GM12878 (cell line): Measurements from ENCODE around the gene SMG6. TPM values are rescaled to one million over a fixed set of nuclear protein-coding genes. Genes with fewer than 3 reads are reported as not detected.

Experiments used
- ATAC-seq: fragments of 200-7000 bp; cut with Tn5 transposase; 3 replicates; pipeline ENCODE4 v1.9.1; 2020; ENCODE audit warnings: mild to moderate bottlenecking, moderate library complexity
- BruUV-seq: library from RNA; stranded (reverse); fragments of 400-500 nt; replicated peaks from 2 replicates; lab custom pipeline; 2021; lab: Mats Ljungman, UMichigan
- CTCF ChIA-PET: fragments of 300-600 bp; sonication (Branson Sonifier 250); formaldehyde crosslinking; extraction: SDS; loops from one replicate; lab custom pipeline; 2021; ENCODE audit warnings: inconsistent platforms; lab: Yijun Ruan, JAX
- POLR2A ChIA-PET: fragments of 350-600 bp; formaldehyde crosslinking; extraction: SDS; loops from one replicate; lab custom pipeline; 2021; ENCODE audit warnings: inconsistent platforms; lab: Charles Lee
- RAD21 ChIA-PET: fragments of 300-600 bp; sonication (Branson Sonifier 250); formaldehyde crosslinking; loops from one replicate; lab custom pipeline; 2023; ENCODE audit warnings: antibody characterized with exemption; ENCODE audit not compliant: unreplicated experiment; lab: Charles Lee
- SMC1A ChIA-PET: fragments of 300-600 bp; sonication (Branson Sonifier 250); formaldehyde crosslinking; loops from one replicate; lab custom pipeline; 2023; ENCODE audit not compliant: unreplicated experiment, uncharacterized antibody; lab: Charles Lee
- DNase-seq: peaks from one replicate; pipeline ENCODE4 v3.0.0-alpha.2; 2011; ENCODE audit warnings: low read depth, low spot score
- FAIRE-seq: peaks from 3 replicates; lab custom pipeline; 2011; peaks lifted over from hg19 to GRCh38; lab: Jason Lieb, UNC
- H2AFZ ChIP-seq: 2 replicates; pipeline ENCODE4 v1.6.0; 2011; ENCODE audit warnings: low read depth, low read length, control low read depth; ENCODE audit not compliant: control insufficient read depth
- H3K27ac ChIP-seq: 2 replicates; pipeline ENCODE4 v1.5.1; 2011; ENCODE audit warnings: control low read depth; ENCODE audit not compliant: control insufficient read depth, insufficient read depth
- H3K27me3 ChIP-seq, 2 experiments: replicated peaks in 1 of 2; 2 replicates each; pipeline versions ENCODE4 v1.6.0 to v1.6.1; 2011; ENCODE audit warnings: low read length in 1 of 2; ENCODE audit not compliant: control insufficient read depth in 2 of 2, insufficient read depth in 2 of 2
- H3K36me3 ChIP-seq, 2 experiments: 2 replicates each; pipeline ENCODE4 v1.5.1; 2011; ENCODE audit warnings: low read length in 1 of 2; ENCODE audit not compliant: control insufficient read depth in 2 of 2, insufficient read depth in 2 of 2
- H3K4me1 ChIP-seq: 2 replicates; pipeline ENCODE4 v1.6.1; 2011; ENCODE audit warnings: mild to moderate bottlenecking, low read length, moderate library complexity, mixed read lengths; ENCODE audit not compliant: control insufficient read depth, insufficient read depth
- H3K4me2 ChIP-seq: 2 replicates; pipeline ENCODE4 v1.6.0; 2011; ENCODE audit warnings: control low read depth; ENCODE audit not compliant: control insufficient read depth, insufficient read depth
- H3K4me3 ChIP-seq: fragments of 200-600 bp; sonication (generic); 2 replicates; pipeline ENCODE4 v1.5.1; 2016
- H3K79me2 ChIP-seq: 2 replicates; pipeline ENCODE4 v1.6.0; 2011; ENCODE audit warnings: low read length; ENCODE audit not compliant: control insufficient read depth, insufficient read depth
- H3K9ac ChIP-seq: 2 replicates; pipeline ENCODE4 v1.8.0; 2011; ENCODE audit warnings: low read length, control low read depth, mixed read lengths; ENCODE audit not compliant: control insufficient read depth, insufficient read depth
- H3K9me3 ChIP-seq: replicated peaks from 3 replicates; pipeline ENCODE4 v1.5.1; 2011; ENCODE audit warnings: mild to moderate bottlenecking, low read length; ENCODE audit not compliant: control insufficient read depth, insufficient read depth
- H4K20me1 ChIP-seq: 2 replicates; pipeline ENCODE4 v1.6.0; 2011; ENCODE audit not compliant: control insufficient read depth, insufficient read depth
- ESRRA ChIP-seq: IDR thresholded peaks from 2 replicates; pipeline ENCODE4 v1.6.1; 2012; ENCODE audit warnings: mild to moderate bottlenecking, low read length, improper control_type of control experiment
- ETV6 ChIP-seq, 2 experiments: fragments of 450-650 bp in 1 of 2; IDR thresholded peaks in 1 of 2; conservative IDR thresholded peaks in 1 of 2; 2 replicates each; pipeline ENCODE4 v1.6.1; 2014; ENCODE audit warnings: antibody characterized with exemption in 1 of 2, borderline replicate concordance in 1 of 2, low read depth in 1 of 2, mild to moderate bottlenecking in 1 of 2, moderate library complexity in 1 of 2
- MTA3 ChIP-seq: IDR thresholded peaks from 2 replicates; pipeline ENCODE4 v1.6.1; 2012; ENCODE audit warnings: low read length, inconsistent platforms, borderline replicate concordance
- NFIC ChIP-seq: IDR thresholded peaks from 2 replicates; pipeline ENCODE4 v1.6.1; 2012; ENCODE audit warnings: low read depth, mild to moderate bottlenecking, inconsistent platforms, low read length, moderate library complexity
- RAD21 ChIP-seq: IDR thresholded peaks from 2 replicates; pipeline ENCODE4 v1.6.1; 2011; ENCODE audit warnings: mild to moderate bottlenecking, low read depth, low read length, moderate library complexity; ENCODE audit not compliant: insufficient read depth
- SMAD5 ChIP-seq: IDR thresholded peaks from 2 replicates; pipeline ENCODE4 v1.6.1; 2016; ENCODE audit warnings: antibody characterized with exemption, low read depth
- SMARCA5 ChIP-seq: fragments of 450-650 bp; IDR thresholded peaks from 2 replicates; pipeline ENCODE4 v1.6.1; 2017; ENCODE audit warnings: mild to moderate bottlenecking
- TAF1 ChIP-seq: IDR thresholded peaks from 2 replicates; pipeline ENCODE4 v1.6.1; 2011; ENCODE audit warnings: mild to moderate bottlenecking, low read depth, low read length, borderline replicate concordance
- YBX1 ChIP-seq: fragments of 450-650 bp; IDR thresholded peaks from 2 replicates; pipeline ENCODE4 v1.6.1; 2016; ENCODE audit warnings: antibody characterized with exemption
- ZNF207 ChIP-seq: fragments of 450-650 bp; IDR thresholded peaks from 2 replicates; pipeline ENCODE4 v1.6.1; 2014; ENCODE audit warnings: antibody characterized with exemption, mild to moderate bottlenecking, borderline replicate concordance
- WGBS: methylation state at CpG from one replicate; pipeline ENCODE4 v1.1.6; 2016; ENCODE audit warnings: low lambda C conversion rate; ENCODE audit not compliant: insufficient replicate concordance, insufficient coverage; ENCODE audit errors: missing lambda C conversion rate; 5-methylcytosine and 5-hydroxymethylcytosine counted together
- in situ Hi-C: fragments of 300-500 bp; cut with MboI; formaldehyde crosslinking; loops from 9 replicates; pipeline ENCODE4 v1.14.3; 2018; ENCODE audit warnings: mixed read lengths
- intact Hi-C: fragments of 100-400 bp; cut with micrococcal nuclease; formaldehyde crosslinking; loops from one replicate; pipeline ENCODE4 v1.14.2; 2022; ENCODE audit not compliant: unreplicated experiment
- polyA plus RNA-seq, 11 experiments: library from polyadenylated mRNA; depleted of rRNA in 4 of 11; unstranded in 6 of 11; stranded (reverse) in 5 of 11; fragments of >200 nt; fragmentation: Nextera tagmentation in 4 of 11; fragmentation: Illumina TruSeq in 1 of 11; extraction: Ambion mirVana in 4 of 11; extraction: Trizol in 1 of 11; gene quantifications; 1 replicate in 1 of 11; 2 replicates in 10 of 11; pipeline versions ENCODE4 v1.2.1 to v1.2.3, GENCODE V29; 2011 to 2016; ENCODE audit warnings: inconsistent platforms in 2 of 11, missing spikeins in 2 of 11, low read depth in 1 of 11
- total RNA-seq, 4 experiments: library from RNA; depleted of rRNA in 3 of 4; stranded (reverse); fragments of >200 nt in 3 of 4; fragmentation: Illumina TruSeq in 1 of 4; extraction: Trizol in 1 of 4; gene quantifications; 2 replicates each; pipeline versions ENCODE4 v1.2.1 to v1.2.3, GENCODE V29; 2013 to 2021
- TF ChIP-seq, protein P1 (sequence below): fragments of 450-650 bp; IDR thresholded peaks from 2 replicates; pipeline ENCODE4 v1.6.1; 2018; ENCODE audit warnings: borderline replicate concordance, mild to moderate bottlenecking; ENCODE audit not compliant: partially characterized antibody
- TF ChIP-seq, protein P2 (sequence below): fragments of 150-350 bp; IDR thresholded peaks from 2 replicates; pipeline ENCODE4 v1.6.1; 2016; ENCODE audit warnings: low read depth, low read length

Gene SMG6
- total and polyA plus RNA-seq, 10 of the 15 experiments (the other 5 are each of a cell fraction or from before 2014, with no cell fraction given) = 0.58 to 28.7 (median 15.7) TPM

DNA sequence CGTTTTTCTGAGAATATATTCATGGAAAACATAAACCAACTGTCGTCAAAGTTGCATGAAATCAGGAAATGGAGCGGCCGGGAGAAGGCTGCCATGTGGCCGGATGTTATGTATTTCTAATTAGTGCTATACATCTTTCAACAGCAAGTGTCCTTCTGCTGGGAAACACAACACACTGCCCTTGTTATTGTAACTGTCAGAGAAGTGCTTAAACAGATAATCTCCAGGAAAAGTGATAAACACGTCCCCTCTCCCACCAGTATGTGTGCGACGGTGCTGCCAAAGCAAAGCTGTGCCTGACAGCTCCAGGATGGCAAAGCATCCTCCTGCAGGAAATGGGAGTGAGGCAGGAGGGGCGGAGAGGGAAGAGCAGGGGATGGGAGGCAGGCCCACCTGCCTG, 111.8 kb downstream of the SMG6 start:
- no peak overlapping the region for H3K4me3 ChIP-seq
- DNase-seq (no peak), FAIRE-seq (no peak), ATAC-seq (no peak)
- H3K4me1 ChIP-seq = peaks cover 31% of the 10 kb centered on the region
- no peaks in the 10 kb centered on the region for H4K20me1 ChIP-seq
- SMC1A ChIA-PET = interaction anchor here (1.3 to 2.6 kb wide), 2 partner anchors 31 to 70 kb away, joined by 3 to 12 read pairs; no protein-coding TSS in a partner anchor
- RAD21 ChIA-PET = interaction anchor here (1.6 kb wide), 1 partner anchor 53 kb away, joined by 5 read pairs; no protein-coding TSS in a partner anchor
- H3K9ac ChIP-seq = no peak overlapping the region
- H3K9me3 ChIP-seq = no peaks in the 10 kb centered on the region; the same call in 2 of the 3 replicates
- H2AFZ ChIP-seq = no peak overlapping the region
- intact Hi-C loops = loop anchor here (5.0 kb wide), 1 partner anchor 51 kb away; no protein-coding TSS in a partner anchor
- no peak overlapping the region for H3K4me2 ChIP-seq
- BruUV-seq = no TSS peak
- 93% methylated on average over 9 of the region's 9 CpGs for WGBS
- TF ChIP-seq NFIC (no peak), SMARCA5 (no peak), RAD21 (no peak), ETV6 (conservative IDR thresholded peaks at IDR 0.05 in 1 of 2, IDR thresholded peaks at IDR 0.05 in 1 of 2; ENCODE audit: borderline replicate concordance in 1 of 2, low read depth in 1 of 2) (no peak), YBX1 (no peak), ESRRA (no peak), MTA3 (no peak), SMAD5 (no peak), ZNF207 (no peak), TAF1 (no peak)
- TF ChIP-seq, protein P1, sequence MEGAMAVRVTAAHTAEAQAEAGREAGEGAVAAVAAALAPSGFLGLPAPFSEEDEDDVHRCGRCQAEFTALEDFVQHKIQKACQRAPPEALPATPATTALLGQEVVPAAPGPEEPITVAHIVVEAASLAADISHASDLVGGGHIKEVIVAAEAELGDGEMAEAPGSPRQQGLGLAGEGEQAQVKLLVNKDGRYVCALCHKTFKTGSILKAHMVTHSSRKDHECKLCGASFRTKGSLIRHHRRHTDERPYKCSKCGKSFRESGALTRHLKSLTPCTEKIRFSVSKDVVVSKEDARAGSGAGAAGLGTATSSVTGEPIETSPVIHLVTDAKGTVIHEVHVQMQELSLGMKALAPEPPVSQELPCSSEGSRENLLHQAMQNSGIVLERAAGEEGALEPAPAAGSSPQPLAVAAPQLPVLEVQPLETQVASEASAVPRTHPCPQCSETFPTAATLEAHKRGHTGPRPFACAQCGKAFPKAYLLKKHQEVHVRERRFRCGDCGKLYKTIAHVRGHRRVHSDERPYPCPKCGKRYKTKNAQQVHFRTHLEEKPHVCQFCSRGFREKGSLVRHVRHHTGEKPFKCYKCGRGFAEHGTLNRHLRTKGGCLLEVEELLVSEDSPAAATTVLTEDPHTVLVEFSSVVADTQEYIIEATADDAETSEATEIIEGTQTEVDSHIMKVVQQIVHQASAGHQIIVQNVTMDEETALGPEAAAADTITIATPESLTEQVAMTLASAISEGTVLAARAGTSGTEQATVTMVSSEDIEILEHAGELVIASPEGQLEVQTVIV = no peak
- TF ChIP-seq, protein P2, sequence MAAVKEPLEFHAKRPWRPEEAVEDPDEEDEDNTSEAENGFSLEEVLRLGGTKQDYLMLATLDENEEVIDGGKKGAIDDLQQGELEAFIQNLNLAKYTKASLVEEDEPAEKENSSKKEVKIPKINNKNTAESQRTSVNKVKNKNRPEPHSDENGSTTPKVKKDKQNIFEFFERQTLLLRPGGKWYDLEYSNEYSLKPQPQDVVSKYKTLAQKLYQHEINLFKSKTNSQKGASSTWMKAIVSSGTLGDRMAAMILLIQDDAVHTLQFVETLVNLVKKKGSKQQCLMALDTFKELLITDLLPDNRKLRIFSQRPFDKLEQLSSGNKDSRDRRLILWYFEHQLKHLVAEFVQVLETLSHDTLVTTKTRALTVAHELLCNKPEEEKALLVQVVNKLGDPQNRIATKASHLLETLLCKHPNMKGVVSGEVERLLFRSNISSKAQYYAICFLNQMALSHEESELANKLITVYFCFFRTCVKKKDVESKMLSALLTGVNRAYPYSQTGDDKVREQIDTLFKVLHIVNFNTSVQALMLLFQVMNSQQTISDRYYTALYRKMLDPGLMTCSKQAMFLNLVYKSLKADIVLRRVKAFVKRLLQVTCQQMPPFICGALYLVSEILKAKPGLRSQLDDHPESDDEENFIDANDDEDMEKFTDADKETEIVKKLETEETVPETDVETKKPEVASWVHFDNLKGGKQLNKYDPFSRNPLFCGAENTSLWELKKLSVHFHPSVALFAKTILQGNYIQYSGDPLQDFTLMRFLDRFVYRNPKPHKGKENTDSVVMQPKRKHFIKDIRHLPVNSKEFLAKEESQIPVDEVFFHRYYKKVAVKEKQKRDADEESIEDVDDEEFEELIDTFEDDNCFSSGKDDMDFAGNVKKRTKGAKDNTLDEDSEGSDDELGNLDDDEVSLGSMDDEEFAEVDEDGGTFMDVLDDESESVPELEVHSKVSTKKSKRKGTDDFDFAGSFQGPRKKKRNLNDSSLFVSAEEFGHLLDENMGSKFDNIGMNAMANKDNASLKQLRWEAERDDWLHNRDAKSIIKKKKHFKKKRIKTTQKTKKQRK = no peak
- peaks cover 9 to 22% of the 10 kb centered on the region in 2 experiments for H3K36me3 ChIP-seq
- peaks cover 6% of the 10 kb centered on the region for H3K79me2 ChIP-seq
- in situ Hi-C loops = no loop called here
- H3K27ac ChIP-seq = peak overlapping the region; percentile 1
- H3K27me3 ChIP-seq = no peaks in the 10 kb centered on the region
- CTCF ChIA-PET = interaction anchor here (2.3 kb wide), 1 partner anchor 53 kb away, joined by 7 read pairs; no protein-coding TSS in a partner anchor
- POLR2A ChIA-PET = interaction anchor here (1.6 kb wide), 1 partner anchor 23 kb away, joined by 4 read pairs; no protein-coding TSS in a partner anchor
